CD4-positive, alpha-beta T cell treated with Interferon gamma for 1 hour (primary cell): ENCODE measurements around the gene SHISA3.
"Not testable (repeated sequence)": the region's sequence is repeated elsewhere in the genome, so short reads cannot be mapped to it uniquely, and the experiment has no call there.

Experiments used
- DNase-seq: peaks from one replicate; pipeline ENCODE4 v3.0.0-alpha.2; 2020

SHISA3 gene

DNA sequence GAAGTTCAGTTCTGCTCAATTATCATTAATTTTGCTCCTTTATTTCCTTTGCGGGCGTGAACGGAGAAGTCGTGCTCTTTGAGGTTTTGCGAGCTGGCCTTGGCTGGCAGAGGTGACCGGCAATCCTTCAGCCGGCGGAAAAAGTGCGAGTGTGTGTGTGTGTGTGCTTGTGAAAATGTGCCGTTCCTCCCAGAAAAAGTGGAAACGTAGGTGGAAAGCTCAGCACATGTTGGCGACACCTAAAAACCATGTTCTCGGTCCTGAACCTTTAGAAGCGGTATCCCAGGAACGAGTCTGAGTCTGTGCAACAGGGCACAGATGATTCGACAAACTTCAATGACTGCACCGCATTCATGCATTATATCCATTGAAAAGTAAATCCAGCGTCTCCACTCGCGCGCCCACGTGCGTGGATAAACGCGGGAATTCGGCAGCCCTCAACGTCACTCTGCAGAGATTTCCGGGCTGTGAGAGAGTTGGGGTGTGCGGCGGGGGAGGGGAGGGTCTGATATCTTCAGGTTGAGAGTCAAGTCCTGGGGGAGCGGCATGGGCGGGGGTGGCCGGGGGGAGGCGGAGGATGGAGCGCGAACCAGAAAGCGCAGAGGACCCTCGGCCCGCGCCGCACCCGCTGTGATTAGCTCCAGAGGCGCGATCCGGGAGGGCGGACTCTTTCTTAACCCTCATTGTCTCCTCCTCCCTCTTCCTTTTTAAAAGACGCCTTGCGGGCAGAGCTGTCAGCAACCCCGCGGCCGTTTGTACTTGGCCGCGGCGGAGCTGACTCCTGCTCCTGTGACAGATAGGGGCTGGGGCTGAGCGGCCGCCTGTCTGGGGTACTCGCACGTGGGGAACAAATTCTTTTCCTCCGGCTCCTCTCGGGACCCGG is at the start of gene SHISA3:
Gene SHISA3, plus strand, starts transcription at position 737 of the 883 bp plus-strand sequence. CDS start 569 bp downstream, outside the sequence.
- no peak for DNase-seq

DNA sequence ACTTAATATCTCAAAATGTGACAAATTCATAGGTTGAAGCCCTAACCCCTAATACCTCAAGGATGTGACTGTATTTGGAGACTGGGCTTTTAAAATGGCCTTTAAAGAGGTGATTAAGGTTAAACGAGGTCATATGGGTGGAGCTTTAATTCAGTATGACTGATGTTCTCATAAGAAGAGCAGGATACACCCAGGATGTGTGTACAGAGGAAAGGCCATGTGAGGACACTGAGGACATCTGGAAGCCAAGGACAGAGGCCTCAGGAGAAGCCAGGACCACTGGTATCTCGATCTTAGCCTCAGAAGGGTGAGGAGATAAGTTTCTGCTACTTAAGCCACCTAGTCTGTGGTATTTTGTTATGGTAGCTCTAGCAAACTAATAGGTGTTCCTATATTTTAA is 49.0 kb upstream of the SHISA3 start:
- no peak for DNase-seq

DNA sequence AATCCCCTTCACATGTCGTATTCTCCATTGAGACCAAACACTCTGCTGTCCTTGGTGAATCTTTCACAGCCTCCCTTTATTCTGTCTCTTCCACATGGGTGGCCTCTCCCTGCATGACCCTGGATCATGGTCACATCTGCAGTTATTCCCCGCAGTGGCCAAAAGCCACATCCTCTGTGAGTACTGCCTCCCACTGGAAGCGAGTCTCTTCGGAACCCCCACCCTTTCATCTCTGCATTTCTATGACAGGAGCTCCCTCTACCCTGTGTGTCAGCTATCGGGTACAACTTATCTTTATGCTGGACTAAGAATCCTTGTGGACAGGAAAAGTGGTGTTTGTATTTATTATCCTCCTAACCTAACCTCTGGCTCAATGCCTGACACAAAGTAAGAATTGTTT is 48.6 kb upstream of the SHISA3 start:
- no peak for DNase-seq

DNA sequence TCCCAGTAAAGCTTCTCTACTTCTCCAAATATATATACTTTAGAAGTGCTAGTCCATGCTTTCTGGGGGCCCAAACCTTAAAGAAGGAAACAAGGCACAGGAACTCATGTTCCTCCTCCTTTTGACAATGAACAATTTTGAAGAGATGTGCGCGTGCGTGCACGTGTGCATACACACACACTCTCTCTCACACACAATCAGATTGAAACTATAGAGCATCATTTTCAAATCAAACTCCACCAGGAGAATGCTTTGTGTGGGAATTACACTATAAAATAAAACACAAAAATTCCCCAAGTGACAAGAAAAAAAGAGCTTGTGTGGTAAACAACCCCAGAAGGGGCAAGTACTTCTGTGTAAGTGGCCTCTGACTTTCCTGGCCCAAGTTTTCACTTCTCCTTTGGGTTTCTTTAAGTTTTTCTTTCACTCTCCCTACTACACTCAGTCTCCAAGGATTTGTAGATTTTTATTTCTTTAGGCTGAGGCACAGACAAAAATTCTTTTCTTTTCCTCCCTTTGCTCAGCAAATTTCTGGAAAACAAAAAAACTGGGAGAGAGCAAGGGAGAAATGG is 46.6 kb upstream of the SHISA3 start:
- no peak for DNase-seq

DNA sequence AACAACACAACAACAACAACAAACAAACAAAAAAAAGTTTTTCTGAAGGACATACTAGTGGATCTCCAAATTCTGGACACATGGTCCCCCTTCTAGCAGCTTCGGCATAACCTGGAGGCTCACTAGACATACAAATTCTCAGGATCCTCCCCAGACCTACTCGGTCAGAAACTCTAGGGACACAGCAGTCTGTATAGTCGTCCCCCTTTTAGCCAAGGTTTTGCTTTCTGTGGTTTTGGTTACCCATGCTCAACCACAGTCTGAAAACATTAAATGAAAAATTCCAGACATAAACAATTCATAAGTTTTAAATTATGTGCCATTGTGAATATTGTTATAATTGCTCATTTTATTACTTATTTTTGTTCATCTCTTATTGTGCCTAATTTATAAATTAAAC is 45.2 kb upstream of the SHISA3 start:
- no peak for DNase-seq

DNA sequence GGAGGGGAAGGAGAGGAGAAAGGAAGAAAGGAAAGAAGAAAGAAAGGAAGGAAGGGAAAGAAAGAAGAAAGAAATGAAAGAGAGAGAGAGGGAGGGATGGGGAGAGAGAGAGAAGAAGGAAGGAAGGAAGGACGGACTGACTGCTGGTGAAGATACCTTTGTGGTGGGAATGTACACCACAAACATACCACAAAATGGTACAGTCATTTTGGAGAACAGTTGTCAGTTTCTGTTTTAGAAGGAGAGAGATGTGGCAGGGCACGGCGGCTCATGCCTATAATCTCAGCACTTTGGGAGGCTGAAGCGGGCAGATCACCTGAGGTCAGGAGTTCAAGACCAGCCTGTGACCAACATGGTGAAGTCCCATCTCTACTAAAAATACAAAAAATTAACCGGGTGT is 40.0 kb upstream of the SHISA3 start:
- no peak for DNase-seq

DNA sequence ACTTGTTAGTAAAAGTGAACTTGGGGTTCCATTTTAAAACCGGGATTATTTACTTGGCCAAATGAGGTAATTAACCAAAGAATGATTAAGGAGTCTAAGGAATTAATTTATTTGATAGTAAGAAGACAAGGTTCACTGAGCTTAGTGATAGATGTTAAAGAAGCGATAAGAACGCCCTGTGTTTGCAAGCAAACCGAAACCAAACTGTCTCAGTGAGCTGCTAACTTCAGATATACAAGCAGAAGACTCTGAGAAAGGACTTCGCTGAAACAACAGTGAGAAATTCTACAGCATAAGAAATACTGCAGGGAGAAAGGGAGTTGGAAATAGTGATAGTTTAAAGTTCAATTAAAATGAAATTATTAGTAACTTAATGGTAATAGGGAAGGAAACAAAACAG is 37.6 kb upstream of the SHISA3 start:
- no peak for DNase-seq

DNA sequence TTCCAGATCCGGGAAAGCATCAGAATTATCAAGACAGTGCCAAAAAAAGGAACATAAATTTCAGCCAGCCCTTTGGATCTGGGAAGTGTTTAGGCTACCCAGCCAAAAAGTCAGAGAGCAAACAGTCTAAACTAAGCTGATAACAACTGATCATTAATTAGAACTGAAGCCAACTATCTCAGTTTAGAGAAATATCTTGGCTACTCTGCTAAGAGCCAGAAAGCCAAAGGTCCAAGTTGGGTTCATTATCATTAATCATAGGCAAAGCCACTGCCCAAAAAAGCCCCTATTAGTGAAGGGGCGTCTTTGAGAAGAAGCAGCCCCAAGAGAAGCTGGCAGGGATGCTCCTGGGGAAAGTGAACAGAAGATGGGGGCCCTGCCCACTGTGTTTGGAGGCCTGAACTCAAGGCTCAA is 37.0 kb upstream of the SHISA3 start:
- no peak for DNase-seq

DNA sequence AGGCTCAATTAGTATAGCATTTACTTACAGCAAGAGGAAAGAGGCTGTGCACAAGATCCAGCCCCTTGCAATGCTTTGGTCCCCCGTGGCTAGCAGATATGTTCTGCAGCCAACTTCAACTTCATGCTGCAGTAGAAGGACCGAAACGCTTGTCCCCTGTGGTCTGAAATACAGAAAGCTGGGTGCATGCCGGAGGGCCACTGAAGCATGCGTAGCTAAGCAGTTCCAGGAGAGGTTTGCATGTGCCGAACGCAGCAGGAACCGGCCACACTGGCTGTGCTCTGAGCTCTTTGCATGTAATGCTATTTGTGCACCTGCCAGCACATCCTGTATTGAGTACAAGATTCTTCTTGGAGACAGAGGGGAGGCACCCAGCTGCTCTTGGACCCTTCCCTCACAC is 35.8 kb upstream of the SHISA3 start:
- DNase-seq, result no peak

DNA sequence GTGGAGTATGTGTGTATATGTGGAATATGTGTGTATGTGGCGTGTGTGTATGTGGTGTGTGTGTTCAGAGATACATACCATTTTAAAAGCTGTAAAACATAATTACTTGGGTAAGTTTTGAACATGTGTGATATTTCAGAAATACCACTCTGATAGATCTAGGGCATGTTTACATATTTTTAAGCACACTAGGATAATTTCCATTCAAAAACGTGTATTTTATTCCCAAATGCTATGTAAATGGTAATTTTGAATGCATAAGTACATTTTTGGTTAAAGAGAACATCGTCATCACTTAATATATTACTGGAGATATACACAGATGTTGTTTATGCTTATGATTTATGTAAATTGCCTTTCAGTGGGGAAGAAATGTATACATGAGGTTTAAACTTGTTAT is 34.7 kb upstream of the SHISA3 start:
- no peak for DNase-seq

DNA sequence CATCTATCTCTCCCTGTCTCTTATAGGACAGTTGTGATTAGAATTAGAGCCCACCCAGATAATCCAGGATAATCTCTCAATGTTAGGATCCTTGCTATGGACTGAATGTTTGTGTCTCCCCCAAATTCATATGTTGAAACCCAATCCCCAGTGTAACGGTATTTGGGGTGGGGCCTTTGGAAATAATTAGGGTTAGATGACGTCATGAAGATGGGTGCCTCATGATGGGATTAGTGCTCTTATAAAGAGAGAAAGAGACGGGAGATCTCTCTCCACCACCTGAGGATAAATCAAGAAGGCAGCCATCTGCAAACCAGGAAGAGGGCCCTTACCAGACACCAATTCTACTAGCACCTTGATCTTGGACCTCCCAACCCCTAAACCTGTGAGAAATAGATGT is 33.7 kb upstream of the SHISA3 start:
- no peak for DNase-seq

DNA sequence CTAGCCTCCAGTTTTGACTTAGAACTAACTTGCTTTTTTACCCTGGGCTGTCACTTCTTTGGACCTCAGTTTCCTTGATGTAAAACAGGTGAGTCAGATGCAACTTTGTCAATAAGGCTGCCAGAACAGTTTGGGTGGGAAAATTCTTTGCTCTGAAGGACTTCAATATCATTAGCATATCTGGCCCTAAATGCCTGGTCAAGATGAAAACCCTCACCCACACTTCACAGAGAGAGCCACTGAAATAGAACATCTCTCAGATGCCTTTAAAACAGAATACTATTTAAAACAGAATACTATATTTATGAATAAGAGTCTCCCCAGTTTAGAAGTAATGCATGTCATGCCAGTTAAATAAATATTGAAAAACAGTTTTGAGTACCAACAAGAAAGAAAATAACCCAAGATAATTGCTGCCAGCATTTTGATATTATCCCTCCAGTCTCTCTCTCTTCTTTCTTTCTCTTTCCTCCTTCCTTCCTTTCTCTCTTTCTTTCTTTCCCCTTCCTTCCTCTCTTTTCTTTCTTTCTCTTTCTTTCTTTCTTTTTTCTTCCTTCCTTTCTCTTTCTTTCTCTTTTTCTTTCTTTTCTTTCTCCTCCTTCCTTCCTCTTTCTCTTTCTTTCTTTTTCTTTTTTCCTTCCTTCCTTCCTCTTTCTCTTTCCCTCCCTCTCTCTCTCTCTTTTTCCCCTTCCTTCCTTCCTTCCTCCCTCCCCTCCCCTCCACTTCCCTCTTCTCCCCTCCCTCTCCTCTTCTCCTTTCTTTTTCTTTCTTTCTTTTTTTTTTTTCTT is 32.8 kb upstream of the SHISA3 start:
- DNase-seq, result no peak

DNA sequence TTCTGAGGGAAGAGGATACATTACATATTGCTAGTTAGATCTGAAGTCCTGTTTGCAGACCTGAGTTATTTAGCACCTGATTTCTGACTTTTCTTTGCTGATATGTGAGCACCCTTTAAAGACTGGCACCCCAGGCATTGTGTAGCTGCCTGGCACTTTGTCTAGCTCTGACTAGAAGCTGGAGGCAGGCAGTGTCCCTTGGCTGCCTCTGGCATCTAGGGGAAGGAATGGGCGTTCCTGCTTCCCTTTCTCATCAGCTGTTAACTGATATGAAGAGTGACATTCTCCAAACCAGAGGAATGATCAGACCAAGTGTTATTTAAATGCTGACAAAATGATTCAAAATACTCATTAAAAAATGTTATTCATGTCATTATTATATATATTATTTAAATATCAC is 30.3 kb upstream of the SHISA3 start:
- no peak for DNase-seq

DNA sequence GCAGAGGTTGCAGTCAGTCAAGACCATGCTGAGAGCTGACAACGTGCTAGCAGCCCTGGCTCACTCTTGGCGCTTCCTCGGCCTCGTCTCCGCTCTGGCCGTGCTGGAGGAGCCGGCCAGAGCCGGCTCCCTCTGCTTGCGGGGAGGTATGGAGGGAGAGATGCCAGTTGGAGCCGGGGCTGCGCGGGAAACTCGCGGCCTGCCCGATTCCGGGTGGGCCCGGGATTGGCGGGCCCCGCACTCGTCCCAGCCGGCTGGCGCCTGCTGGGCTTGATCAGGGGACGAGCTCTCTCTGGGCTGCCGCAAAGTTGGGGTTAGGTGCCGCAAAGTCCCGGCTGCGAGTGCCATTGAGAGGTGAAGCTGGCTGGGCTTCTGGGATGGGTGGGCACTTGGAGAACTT is 27.8 kb upstream of the SHISA3 start:
- DNase-seq, result no peak

DNA sequence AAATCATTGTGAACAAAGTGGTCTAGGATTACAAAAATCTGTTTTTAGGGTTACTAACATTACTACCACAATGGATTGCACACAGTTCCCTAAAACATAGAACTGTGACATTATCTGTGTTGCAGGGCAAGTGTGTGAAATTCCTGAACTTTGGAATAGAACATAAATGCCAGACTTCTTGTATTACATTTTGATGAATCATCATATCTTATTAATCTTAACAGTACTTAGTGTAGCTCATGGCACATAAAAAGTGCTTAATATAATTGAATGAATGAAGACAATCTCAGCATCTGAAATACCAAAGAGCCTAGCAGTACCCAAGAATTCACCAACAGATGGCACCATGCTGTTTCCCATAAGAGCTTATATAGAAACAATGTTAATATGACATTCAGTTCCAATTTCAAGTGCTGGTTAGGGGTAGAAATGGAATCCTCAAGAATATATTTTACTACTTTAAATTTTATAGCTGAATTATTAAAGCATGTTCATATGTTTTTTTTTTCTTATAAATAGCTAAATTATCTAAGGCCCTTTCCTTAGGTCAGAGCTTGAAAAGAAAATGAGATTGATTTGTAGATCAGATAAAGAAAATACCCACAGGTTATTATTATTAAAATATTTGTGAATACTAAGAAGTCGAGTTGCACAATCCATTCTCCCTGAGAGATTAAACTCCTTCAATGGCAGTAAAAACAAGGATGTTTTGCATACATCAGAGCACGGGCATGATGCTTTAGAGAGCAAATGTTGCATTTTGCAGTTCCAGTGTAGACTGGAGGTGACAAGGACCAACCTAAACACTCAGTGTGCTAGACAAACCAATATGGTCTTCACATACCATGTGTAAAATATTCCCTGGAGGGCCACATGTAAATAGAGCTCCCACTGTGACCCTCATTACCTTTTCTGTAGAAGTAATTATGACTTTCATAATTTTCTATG is 25.7 kb upstream of the SHISA3 start:
- no peak for DNase-seq

DNA sequence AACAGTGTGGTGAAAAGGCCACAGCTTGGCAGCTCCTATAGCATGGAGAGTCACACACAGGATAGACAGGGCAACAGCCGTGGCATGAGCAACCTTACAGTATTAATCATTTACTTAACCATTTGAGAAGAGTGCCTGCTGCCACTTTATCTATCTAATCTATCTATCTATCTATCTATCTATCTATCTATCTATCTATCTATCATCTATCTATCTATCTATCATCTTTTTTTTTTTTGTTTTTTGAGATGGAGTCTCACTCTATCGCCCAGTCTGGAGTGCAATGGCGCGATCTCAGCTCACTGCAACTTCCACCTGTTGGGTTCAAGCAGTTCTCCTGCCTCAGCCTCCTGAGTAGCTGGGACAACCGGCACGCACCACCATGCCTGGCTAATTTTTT is 25.0 kb upstream of the SHISA3 start:
- DNase-seq, result not testable (repeated sequence)

DNA sequence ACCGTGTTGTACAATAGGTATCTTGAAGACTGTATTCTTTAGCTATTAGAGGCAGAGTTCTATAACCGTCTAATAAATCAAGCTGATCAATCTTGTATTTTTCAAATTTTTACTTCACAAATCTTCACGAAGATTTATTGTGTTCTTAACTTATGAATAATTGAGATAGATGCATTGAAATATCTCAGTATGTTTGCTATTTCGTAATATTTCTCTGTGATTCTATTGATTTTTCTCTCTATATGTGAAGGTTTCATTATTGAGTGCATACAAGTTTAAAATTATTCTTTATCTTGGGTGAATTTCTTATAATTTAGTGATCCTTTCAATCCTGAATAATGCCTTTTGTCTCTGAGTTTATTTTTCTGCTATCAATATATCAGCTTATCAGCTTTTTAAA is 19.8 kb upstream of the SHISA3 start:
- no peak for DNase-seq

DNA sequence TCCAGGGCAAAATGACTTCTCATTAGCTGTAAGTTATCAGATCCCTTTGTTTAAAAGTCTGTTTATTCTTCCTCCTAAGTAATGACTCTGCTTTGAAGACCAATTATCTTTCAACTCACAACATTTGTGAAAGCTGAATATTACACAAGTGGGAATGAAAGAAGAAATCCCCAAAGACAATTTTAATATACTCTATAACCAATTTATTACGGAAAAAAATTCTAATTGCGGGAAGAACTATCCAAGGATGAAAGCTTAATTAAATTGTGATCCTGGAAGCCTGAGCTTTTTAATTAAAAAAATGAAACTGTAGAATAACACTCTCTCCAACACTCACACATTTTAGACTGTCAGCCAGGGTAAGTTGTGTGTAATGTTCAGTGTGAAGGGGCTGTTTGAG is 15.6 kb upstream of the SHISA3 start:
- DNase-seq, result no peak

DNA sequence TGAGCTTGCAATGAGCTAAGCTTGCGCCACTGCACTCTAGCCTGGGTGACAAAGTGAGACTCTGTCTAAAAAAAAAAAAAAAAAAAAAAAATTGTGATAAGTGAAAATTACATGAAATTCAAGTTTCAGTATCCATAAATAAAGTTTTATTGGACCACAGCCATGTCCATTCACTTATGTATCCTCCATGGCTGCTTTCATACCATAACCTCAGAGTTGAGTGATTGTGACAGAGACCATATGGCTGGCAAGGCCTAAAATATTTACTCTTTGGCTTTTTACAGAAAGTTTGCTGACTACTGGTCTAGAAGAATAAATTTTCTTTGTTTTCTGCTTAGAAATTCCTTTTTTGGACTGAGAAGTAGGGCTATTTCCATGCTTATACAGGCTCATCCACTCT is 11.8 kb upstream of the SHISA3 start:
- DNase-seq, result no peak

DNA sequence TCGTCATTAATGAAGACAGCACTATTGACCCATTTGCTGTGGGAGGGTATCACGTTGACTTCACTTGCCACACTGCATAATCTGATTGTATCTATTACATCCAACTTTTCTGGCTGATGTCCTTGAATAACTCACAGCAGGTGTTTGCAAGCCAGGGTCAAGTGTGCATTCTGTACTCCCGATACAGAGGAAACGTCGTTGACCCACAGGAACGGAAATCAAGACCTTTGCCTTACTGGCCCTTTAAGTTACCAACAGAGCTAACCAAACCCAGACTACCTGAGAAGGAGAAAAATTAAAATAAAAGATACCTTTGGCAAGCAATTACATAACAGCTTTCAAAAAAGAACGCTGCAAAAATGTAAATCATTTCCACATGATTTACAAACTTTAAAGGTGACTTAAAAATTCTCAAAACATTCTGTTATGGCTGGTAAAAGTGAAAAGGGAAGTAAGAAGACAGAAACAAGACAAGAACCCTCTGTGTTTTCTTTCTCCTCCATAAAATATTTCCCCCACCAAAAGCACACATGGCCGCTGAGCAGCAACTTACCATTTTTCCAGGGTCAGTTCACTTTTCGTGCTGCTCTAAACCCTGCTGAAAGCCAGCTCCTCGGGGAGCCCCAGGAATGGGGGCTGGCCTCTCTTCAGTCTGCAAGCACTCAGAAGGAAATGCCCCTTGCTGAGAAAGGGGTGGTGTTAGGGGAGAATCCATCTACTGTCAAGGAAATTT is 6.5 kb upstream of the SHISA3 start:
- no peak for DNase-seq

DNA sequence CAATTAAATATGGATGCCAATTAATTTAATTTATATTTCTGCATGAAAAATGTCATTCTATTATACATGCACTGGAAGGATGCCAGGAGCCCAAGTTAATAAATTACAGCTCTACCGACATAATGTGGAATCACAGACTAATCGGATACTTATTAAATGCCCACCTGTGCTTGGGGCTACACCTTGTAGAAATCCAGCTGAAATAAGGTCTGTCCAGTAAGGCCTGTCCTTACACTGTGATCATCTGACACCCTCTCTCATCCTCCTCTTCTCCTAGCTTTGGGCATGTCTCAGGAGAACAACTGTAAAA is 6.0 kb upstream of the SHISA3 start:
- no peak for DNase-seq

DNA sequence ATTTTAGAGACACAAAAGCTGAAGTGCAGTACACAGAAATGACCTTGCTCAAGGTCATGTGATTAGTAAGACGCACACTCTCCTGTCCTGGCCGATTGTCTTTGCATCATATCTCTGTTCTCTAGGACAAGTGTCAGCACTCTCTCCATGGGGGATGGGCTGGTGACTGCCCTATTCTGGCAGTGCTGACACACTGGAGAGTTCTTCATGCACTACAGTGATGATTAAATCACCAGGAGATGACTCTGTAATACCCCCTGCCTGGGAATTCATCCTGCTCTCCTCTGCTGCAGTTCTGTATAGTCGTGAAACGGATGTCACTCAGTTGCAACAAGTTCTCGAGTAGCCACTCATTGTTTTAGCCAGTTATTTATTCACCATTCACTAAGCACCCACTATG is 5.3 kb upstream of the SHISA3 start:
- no peak for DNase-seq
